ENCODE results near the gene INPP5K. TPM values are rescaled to one million over a fixed set of nuclear protein-coding genes. Genes with fewer than 3 reads are reported as not detected.

The INPP5K gene
- total and polyA plus RNA-seq, 2 of the 4 experiments (the other 2 are of a cell fraction), result 14.9 to 17.4 TPM

DNA sequence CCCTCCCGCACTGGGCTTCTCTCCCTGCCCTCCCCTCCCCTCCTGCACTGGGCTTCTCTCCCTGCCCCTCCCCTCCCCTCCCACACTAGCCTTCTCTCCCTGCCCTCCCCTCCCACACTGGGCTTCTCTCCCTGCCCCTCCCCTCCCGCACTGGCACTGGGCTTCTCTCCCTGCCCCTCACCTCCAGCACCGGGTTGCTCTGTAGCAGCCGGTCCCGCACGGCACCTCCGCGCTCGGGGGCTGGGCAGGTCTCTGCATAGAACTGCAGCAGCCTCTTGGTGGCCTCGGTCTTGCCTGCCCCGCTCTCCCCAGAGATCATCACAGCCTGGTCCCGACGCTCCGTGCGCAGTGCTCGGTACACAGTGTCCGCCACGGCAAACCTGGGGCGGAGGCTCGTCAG is 33.7 kb downstream of the INPP5K start:
- Histone ChIP-seq H3K9ac (ENCODE audit: low read depth, low read length) (no peak overlapping the region), H4K8ac (ENCODE audit: low read depth in 2 of 2, low read length in 2 of 2) (no peak overlapping the region), H3K9me1 (ENCODE audit: insufficient read depth, low read length) (peaks cover 11% of the 10 kb centered on the region), H2AK9ac (replicated peaks; ENCODE audit: low read depth, low read length, poor library complexity) (no peak overlapping the region), H4K5ac (ENCODE audit: low read depth, low read length) (no peak overlapping the region), H2AK5ac (ENCODE audit: low read depth, low read length) (no peak overlapping the region; the same call in 1 of the 2 replicates), H3K4ac (ENCODE audit: low read depth, low read length) (no peak overlapping the region), H3K36me3 (ENCODE audit: control insufficient read depth, insufficient read depth, low read length) (peaks cover 53% of the 10 kb centered on the region), H3K18ac (ENCODE audit: low read depth, low read length) (no peak overlapping the region), H2BK15ac (ENCODE audit: low read depth, low read length) (no peak overlapping the region), H2BK120ac (ENCODE audit: low read depth, low read length) (no peak overlapping the region), H3K79me1 (ENCODE audit: low read depth in 1 of 2, low read length in 2 of 2) (peaks cover 20 to 68% of the 10 kb centered on the region in 2 experiments), H4K91ac (ENCODE audit: insufficient read depth, low read depth, low read length) (no peak overlapping the region), H2BK20ac (ENCODE audit: low read depth, low read length) (no peak overlapping the region), H3K4me1 (ENCODE audit: control insufficient read depth, insufficient read depth, low read length) (peaks cover 9% of the 10 kb centered on the region; the same call in 1 of the 2 replicates), H2AFZ (replicated peaks; ENCODE audit: low read length, poor library complexity) (no peak overlapping the region), H3K4me2 (ENCODE audit: low read depth, low read length) (no peak overlapping the region), H3K14ac (replicated peaks; ENCODE audit: low read depth, low read length) (no peak overlapping the region), H3K27me3 (ENCODE audit: control insufficient read depth, insufficient read depth, low read length) (no peaks in the 10 kb centered on the region), H3K4me3 (ENCODE audit: insufficient read depth, low read depth, low read length) (no peak overlapping the region), H2BK5ac (ENCODE audit: low read depth, low read length, poor library complexity, severe bottlenecking) (no peak overlapping the region), H3K27ac (ENCODE audit: insufficient read depth, low read length) (no peak overlapping the region), H3K9me3 (ENCODE audit: control insufficient read depth, insufficient read depth, low read length) (no peaks in the 10 kb centered on the region), H3K23ac (ENCODE audit: low read depth, low read length) (no peak overlapping the region), H3K56ac (ENCODE audit: extremely low read depth, insufficient read depth, low read length) (no peak overlapping the region), H4K20me1 (ENCODE audit: insufficient read depth, low read length) (peaks cover 42% of the 10 kb centered on the region)
- 100% methylated on average over 1 of the region's 20 CpGs; no CpG with 5 or more reads in 1 of the 2 experiments for WGBS, 2 experiments (ENCODE audit: extremely low coverage in 2 of 2, insufficient read length in 1 of 2)
- BruUV-seq (replicated peaks), result no TSS peak
- in situ Hi-C loops (cut with MboI; ENCODE audit: low sequenced_read_pairs) (no loop called here), dilution Hi-C loops (cut with HindIII; ENCODE audit: low sequenced_read_pairs, unreplicated experiment) (no loop called here), intact Hi-C loops (cut with micrococcal nuclease) (no loop called here)
- ChIA-PET CTCF (no interaction called here), POLR2A (ENCODE audit: unreplicated experiment) (interaction anchor here (0.6 kb wide), 1 partner anchor 253 kb away, joined by 3 read pairs; no protein-coding TSS in a partner anchor)
- ATAC-seq (ENCODE audit: low read depth) (no peak), DNase-seq (no peak)
- TF ChIP-seq NFE2L2 (IDR thresholded peaks at IDR 0.05; ENCODE audit: low read depth, low read length) (no peak), RFX5 (IDR thresholded peaks at IDR 0.05; ENCODE audit: low read depth, low read length) (no peak), MXI1 (IDR thresholded peaks at IDR 0.05; ENCODE audit: borderline replicate concordance, low read depth, low read length) (no peak), MAZ (IDR thresholded peaks at IDR 0.05; ENCODE audit: borderline replicate concordance, low read depth, low read length) (no peak)
- TF ChIP-seq, protein P1, sequence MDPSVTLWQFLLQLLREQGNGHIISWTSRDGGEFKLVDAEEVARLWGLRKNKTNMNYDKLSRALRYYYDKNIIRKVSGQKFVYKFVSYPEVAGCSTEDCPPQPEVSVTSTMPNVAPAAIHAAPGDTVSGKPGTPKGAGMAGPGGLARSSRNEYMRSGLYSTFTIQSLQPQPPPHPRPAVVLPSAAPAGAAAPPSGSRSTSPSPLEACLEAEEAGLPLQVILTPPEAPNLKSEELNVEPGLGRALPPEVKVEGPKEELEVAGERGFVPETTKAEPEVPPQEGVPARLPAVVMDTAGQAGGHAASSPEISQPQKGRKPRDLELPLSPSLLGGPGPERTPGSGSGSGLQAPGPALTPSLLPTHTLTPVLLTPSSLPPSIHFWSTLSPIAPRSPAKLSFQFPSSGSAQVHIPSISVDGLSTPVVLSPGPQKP (IDR thresholded peaks at IDR 0.05; ENCODE audit: borderline replicate concordance, low read depth, low read length), result no peak

Data from IMR-90 (cell line).